WI38 (cell line): Measurements from ENCODE around the gene ACOT7.
A peak's percentile ranks its signal among the peaks of the same experiment; 100 is the strongest.
"Not testable (repeated sequence)": the region's sequence is repeated elsewhere in the genome, so short reads cannot be mapped to it uniquely, and the experiment has no call there.

Experiments
- H3K4me3 ChIP-seq: 2 replicates; pipeline ENCODE4 v1.5.1; 2011; ENCODE audit warnings: low read depth, mild to moderate bottlenecking, control low read depth, low read length
- CTCF ChIP-seq: IDR thresholded peaks from 2 replicates; pipeline ENCODE4 v1.5.1; 2012; ENCODE audit warnings: low read depth, mild to moderate bottlenecking, control low read depth, low read length

ACOT7 gene

DNA sequence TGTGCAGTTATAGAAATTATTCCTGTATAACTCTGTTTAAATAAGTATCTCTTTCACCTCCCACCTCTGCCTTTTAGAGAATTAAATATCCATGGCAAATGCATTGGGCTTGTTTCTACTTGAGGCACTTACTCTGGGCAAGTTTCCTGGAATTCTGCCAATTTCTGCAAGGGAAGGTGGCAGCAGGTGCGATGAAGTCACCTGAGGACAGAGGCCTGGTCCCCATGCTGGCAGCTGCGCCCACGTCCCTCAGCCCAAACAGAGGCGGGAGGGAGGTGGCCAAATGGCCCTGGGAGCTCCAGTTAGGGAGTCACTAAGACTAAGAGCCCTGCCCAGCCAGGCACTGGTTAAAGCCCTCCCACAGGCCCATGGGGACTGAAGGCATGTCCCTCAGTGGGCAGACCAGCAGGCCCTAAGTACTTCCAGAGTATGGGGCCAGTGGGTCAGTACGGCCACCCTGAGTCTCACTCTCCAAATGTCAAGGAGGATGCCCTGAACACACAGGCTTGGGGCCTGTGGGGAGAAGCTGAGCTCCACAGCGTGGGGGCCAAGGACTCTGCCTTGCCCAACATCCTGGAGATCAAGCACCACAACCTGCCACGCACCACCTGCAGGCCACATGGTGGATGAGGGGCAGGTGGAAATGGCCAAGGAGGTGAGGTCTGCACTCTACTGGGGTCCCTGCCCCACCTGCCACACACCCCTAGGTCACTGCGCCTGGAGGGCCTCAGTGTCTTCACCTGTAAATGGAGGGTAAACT, 19.4 kb downstream of the ACOT7 start:
- no peak overlapping the region for H3K4me3 ChIP-seq
- TF ChIP-seq CTCF, result no peak

DNA sequence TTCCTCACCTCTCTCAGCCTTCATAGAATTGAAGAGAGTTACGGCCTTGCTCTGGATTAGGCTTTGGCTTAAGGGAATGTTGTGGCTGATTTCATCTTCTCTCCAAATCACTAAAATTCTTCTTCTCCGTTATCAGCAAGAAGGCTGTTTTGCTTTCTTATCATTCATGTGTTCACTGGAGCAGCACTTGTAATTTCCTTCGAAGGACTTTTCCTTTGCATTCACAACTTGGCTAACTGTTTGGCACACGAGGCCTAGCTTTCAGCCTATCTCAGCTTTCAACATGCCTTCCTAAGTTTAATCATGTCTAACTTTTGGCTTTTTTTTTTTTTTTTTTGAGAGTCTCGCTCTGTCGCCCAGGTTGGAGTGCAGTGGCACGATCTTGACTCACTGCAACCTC, 21.3 kb downstream of the ACOT7 start:
- H3K4me3 ChIP-seq, result not testable (repeated sequence)

GRCh38 chr1:6370006-6370405, 23.6 kb downstream of the ACOT7 start:
- H3K4me3 ChIP-seq, result no peak overlapping the region
- TF ChIP-seq CTCF, result no peak

GRCh38 chr1:6367381-6368012, 26.1 kb downstream of the ACOT7 start:
- H3K4me3 ChIP-seq, result no peak overlapping the region
- TF ChIP-seq CTCF, result no peak

- no peak for TF ChIP-seq CTCF
- no peak overlapping the region for H3K4me3 ChIP-seq
These were observed 28.5 kb downstream of the ACOT7 start for GRCh38 chr1:6365047-6365446.

- not testable (repeated sequence) for H3K4me3 ChIP-seq
- TF ChIP-seq CTCF, result peak; percentile 51
These were observed 30.3 kb downstream of the ACOT7 start for GRCh38 chr1:6363085-6363884.

DNA sequence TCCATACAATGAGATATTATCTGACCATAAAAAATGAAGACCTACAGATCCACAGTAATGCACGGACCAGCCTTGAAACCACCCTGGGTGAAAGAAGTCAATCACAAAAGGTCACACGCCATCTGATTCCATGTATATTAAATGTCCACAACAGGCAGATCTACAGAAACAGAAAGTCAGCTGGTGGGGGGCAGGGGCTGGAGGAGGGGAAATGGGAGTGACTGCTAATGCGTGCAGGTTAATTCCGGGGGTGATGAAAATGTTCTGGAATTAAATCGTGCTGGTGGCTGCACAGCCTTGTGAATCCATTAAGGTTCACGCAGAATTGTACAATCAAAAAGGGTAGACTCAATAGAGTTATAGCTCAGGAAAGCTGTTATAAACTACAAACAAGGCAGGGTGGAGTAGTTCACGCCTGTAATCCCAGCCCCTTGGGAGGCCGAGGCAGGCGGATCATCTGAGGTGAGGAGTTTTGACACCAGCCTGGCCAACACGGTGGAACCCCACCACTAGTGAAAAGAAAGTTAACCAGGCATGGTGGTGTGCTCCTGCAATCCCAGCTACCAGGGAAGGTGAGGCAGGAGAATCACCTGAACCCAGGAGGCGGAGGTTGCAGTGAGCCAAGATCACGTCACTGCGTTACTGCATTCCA, 32.3 kb downstream of the ACOT7 start:
- TF ChIP-seq CTCF, result no peak
- H3K4me3 ChIP-seq, result no peak overlapping the region
